HG02943 (cell line): ENCODE data around the gene AR.

ENCODE experiments used
- ATAC-seq: cut with Tn5 transposase; IDR thresholded peaks from one replicate; pipeline ENCODE4 v1.9.1; 2021; ENCODE audit warnings: mild to moderate bottlenecking, low read depth, moderate library complexity; ENCODE audit not compliant: unreplicated experiment

Gene AR

DNA sequence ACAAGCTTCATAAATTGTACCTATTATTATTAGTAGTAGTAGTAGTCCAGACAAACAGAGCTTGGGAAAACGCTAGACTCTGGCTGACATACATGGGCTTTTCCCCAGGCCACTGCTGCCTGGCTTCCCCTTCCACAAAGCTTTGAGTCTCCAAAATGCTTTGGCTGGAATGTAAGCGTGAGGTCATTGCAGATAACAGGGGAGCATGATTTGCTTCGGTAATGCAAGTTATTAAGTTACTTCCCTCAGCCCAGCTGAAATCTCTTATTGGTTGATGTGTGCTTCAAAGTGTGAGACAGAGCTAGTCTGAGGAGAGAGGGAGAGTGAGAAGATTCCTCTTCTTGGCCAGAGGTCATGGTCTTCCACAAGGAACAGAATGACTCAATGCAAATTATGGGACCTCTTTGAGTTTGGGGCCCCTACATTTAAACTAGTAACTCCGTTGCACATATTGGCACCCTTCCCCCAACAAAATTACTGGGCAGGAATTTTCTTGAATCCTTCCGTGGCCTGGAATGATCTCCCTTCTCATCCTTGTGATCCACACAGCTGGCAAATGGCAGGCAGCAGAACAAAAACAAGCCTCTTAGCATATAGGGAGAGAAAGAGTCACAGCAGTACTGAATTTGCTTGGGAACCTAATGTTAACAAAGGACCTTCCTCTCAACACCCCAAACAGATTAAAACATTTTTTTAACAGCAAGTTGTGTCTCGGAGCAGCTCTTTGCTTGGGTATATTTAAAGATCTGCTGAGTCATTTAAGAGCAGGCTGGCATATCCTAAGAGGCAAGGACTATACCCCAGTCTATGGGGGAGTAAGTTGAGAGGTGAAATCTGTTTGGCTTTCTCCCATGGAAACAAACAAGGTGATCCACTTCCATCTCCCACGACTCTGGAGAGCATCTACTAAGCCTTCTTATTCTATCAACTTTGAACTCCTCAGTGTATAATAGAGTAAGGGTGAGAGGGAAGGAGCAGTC is 19.9 kb downstream of the AR start:
- ATAC-seq, result no peak

DNA sequence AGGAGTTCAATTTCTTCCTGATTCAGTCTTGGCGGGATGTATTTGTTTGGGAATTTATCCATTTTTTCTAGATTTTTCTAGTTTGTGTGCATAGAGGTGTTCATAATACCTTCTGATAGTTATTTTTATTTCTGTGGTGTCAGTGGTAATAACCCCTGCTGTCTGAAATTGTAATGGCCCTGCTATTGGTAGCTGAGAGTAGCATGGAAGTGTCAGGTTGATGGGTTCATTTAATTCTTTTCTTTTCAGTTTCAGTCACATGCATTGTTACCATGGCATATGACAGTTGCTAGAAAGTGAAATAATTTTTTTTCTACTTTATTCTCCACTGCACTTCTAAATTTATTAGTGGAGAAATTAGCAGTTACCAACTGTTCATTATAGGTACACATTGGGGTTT is 20.7 kb downstream of the AR start:
- no peak for ATAC-seq

DNA sequence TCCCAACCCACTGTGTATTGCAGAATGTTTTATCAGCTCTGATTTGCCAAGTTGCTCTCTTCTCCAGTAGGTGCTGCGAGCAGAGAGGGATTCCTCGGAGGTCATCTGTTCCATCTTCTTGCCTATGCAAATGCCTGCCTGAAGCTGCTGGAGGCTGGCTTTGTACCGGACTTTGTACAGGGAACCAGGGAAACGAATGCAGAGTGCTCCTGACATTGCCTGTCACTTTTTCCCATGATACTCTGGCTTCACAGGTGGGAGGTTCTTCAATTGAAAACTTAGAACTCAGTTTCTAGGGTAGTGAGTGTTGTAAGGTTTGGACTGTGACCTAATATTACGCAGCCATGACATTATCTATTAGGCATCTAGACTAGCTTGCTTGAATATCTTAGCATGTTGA is 24.9 kb downstream of the AR start:
- ATAC-seq, result no peak

DNA sequence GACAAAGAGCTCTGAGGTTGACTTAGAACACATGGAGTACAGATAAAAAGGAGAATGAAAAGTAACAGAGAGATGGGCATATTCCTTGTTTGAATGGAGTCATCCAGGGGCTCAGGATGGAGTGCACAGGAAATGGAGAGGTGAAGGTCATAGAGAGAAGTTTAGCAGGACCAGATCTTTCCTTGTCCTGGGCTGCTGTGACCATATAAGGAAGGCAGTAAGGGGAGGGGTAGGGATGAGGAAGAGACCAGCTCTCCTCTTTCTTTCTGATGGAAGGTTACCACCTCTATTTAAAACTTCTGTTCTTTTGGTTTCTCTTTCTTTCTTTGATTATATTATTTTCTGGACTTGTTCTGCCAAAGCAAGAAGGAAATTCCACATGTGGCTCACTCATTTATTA is 27.0 kb downstream of the AR start:
- ATAC-seq, result no peak

DNA sequence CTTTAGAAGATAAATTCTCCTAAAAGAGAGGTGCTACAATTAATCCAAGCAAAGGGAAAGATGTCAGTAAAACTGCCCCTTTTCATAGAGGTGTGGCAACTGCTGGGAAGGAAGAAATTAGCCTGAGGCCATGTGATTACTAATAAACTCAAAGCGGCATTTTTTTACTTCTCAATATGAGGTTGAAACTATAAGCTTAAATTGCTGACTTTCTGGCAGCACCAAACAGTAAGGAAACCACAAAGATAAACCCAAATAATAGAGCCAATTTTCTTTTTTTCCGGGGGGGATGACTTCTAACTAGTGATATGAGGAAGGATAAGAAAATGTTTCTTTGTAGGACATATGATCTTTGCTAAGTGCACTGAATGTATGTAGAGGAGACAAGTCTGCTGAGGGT is 30.9 kb downstream of the AR start:
- ATAC-seq, result no peak

DNA sequence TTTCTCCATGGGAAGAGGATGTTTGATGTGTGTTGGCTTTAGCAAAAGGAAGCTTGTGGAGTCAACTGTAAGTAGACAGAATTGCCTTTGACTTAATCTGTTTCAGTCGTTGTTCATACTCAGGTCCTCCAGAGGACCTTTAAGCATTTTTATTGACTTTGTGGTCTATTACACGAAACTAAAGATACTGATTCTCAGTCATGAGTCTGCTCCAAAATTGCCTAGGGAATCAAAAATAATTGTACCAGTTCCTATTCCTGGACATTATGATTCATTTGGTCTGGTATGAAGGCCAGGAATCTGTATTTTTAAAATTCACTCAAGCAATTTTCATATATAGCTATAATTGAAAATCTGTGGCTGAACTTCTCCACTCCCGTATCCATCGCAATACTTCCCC is 38.6 kb downstream of the AR start:
- no peak for ATAC-seq

DNA sequence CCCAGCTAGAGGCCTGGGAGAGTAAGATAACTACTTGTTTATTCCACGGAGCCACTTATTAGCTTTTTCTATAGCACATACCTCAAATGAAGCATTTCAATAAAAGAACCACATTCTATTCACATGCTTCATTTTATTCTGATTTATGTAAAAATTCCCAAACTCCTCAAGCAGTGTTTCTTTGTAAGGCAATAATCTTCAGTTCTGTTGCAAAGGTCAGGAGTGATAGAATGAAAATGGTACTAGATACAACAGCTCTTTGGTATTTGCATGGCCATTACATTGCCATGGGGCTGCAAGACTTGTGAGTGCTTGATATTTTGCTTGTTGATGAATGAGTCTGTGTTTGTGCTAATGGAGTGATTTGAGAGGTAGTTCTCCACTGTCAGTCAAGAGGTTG is 39.4 kb downstream of the AR start:
- ATAC-seq, result no peak

DNA sequence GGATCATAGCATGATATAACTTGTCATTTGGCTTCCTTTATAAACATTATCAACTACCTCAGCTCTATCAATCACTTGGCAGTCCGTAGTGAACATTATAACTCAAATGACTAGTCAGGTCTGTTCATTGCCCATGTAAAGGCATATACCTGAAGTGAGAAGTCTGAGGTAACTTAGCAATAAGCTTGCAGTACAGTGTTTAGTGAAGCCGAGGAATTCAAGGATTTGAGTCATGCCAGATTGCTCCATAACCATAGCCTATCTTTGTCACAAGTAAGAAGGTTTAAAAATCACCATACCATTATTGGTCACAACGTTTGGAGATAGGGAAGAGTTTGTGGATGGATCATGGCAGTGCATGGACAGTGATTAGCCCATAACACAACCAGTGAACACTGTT is 41.6 kb downstream of the AR start:
- no peak for ATAC-seq

DNA sequence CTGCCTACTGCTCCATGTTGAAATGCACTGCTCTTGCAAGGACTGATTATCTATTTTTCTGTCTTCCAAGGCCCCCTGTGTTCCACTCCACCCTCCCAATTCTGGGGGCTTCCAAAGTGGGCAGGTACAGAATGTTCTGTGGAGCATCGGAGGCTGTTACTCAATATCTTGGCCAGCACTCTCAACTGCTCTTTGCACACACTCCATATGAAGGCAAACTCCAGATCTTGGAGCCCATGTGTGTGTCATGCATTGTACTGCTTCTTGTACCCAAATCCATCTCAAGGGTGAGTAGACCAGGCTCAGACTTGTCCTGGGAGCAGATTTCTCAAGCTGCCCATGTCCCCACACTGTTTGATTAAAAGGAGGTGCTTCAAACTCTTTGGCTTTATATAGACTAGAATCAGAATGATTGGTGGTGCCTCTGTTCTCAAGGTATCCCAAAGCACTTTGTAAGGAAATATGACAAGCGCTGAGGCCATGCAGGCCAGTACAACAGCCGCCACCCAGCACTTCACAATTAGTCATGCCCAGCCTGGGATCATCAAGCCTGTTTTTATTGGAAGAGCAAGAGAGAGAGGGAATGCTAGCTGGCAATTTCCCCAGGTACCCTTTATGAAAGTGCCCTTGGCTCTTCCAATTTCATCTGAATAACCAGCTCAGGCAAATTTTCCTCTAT is 44.3 kb downstream of the AR start:
- no peak for ATAC-seq

DNA sequence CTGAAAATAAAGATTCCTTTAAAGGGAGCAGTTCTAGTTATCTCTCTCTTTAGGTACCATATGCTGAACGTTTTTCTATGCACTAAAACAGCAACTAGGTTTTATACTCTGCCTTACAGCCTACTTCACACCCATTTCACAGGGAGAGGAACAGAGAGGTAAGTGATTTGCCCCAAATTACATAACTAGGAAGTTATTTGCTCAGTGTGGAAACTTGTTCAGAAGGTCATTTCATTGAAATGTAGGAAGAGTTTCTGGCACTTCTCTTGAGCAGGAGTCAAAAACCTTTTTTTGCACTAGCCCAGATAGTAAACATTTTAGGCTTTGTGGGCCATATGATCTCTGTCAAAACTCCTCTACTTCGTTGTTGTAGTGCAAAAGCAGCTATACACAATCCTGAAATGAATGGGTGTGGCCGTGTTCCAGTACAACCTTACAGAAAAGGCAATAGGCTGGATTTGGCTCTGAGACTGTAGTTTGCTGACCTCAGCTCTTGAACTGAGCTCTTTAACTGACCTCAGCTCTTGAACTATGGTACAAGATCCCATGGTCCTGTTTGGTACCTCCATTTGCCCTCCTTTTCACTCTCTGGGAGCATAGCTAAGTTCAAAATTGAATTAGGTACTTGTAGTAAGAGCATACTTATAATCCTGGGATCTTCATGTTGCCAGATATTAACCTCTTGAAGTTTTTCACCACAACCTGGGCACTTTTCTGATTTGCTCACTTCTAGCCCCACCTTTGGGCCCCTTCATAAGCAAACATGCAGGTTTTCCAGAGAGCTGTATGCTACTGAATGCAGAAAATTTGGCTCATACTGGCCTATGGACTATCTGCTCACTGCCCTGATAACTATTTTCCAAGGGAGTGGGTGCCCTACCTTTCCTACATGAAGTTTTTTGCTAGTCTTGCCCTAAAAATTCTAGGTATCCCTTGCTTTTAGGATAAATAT is 53.3 kb downstream of the AR start:
- no peak for ATAC-seq

DNA sequence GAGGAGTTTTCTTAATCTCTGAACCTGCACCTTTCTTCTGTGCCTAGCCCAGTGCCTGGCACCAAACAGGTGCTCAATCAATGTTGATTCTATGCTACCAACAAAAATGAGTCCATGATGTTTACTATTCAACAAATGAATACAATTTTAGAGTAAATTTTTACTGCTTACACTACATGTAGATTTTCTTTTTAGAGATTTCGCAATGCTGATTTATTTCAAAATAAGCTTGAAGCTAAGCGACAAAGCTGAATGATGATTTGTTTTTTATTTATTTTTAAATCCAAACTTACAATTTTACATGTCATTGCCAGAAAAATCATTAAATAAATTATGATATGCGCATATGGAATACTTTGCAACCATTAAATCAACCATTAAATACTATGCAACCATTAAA is 55.7 kb downstream of the AR start:
- ATAC-seq, result no peak

DNA sequence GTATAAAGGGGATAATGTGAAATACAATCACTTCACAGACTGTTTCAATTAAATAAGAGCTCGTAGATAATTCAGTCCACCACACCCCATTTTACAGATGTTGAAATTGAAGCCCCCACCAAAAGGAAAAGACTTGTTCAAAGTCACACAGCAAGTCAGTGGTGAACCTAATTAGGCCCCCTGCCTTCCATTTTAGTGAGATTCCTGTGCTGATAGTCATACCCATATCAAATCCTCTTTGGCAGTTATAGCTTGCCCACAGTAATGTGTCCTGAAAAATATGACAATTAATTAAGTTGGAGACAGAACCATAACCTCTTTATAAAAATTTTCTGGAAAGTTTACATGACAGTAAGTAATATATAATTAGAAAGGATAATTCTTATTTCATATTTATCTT is 58.0 kb downstream of the AR start:
- no peak for ATAC-seq

DNA sequence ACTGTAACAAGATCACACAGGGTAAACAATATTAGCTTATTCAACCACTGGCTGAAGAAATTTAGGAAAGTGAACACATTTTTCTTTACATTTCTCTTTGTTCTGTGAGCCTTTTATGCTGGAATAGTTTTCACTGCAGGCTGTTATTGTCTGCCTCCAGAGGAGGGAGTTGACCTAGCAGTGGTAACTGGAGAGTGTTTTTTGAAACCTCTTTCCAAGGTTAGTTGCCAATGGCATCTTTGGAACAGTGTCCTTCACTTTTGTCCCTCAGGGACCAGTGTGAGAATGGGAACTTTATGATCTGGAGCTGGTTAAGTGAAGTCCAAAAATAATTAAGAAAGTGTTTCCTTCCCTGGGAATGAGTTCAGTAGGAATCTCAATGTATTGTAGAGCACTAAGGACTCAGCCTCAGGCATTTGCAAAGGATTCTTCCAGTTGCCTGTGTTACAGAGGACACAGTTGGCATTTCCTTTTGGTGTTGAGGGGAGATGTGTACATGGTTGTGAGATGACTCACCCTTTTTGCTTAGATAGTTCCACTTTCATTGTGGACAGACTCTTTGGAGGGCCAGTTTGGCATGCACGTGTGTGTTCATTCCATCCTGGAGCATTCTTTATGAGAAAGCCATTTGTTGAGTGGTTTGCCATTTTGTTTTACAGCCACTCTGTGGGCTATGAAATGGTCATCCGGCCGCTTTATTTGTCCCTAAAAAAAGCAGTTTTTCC is 61.3 kb downstream of the AR start:
- peak; percentile 87 for ATAC-seq

DNA sequence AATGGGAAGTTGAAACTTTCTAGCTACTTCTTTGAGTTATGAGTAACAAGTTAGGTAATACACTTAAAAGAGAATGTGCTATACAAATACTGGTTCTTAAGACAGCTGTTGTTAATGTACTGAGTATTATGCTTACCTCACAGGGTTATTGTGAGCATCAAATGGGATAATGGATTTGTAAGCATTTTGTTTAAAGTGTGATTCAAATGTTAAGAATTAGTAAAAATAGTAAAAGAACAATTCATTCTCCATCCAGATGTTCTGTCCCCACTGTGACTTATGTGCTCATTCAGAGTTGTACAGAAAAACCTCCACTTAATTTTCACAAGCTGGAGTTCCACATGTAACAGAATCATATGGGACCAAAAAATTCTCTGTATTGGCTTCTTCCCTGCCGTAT is 63.6 kb downstream of the AR start:
- ATAC-seq, result no peak

DNA sequence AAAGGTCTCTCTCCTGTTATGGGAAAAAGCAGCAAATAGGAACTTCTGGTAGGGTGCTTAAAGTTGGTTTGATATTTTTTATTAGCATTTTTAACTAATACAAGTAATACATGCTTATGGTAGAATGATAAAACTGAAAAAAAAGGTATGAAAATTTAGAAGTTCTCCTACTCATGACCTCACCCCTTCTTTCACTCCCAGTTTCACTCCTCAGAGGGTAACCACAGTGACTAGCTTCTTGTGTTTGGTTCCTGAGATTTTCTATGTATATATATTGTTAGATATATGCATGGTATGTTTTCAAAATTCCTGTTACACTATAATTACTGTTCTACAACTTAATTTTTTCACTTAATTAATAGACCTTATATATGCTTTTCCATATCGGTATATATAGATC is 66.5 kb downstream of the AR start:
- ATAC-seq, result no peak

DNA sequence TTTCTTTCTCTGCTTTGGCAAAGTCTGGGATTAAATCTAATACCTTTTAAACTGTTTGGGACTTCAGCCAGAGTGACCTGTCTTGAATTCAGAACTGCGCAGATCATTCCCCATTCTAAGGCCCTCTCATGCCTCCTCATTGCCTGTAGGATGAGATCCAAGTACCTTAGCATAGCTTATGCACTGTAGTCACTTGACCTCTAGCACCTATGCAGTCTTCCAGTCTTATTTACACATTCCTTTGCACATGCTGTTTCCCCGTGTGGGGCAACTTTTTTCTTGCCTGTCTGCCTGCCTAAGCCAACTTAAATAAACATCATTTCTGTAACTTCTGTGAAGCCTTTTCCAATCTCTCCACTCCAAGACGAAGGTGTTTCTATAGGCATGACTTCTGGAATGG is 68.4 kb downstream of the AR start:
- ATAC-seq, result no peak

DNA sequence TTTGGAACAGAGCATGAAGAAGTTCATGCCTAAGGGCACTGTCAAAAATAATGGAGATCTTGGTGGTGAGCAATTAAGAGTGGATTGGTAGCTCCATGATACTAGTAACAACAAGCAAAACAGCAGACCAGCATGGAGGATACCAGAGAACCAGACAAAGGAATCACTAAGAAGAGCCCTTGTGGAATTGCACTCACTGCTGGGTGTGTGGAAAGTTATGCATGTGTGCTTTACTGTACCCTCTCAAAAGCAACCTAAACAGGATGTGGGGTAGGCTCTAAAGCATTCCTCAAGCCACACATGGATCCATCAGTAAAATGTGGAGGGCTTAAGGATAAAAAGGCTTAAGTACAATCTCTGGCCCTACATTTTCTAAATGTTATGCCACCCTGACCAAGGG is 69.5 kb downstream of the AR start:
- ATAC-seq, result no peak

DNA sequence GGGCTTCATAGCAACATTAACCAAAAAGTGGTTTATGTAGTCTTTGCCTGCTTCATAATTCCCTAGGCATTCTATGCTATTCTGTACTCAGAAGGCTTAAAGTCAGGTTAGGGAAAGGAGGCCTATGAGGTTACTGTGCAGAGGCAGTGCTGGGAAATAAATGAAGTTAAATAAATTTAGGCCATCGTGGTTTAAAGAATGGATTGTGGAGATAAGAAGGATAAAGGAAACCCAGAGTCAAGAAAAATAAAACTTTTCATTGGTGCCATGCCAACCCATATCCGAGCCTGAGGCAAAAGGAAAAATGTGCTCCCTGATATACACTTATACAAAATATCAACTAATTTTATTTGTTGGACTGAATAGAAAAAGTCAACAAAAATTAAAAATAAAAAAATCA is 70.2 kb downstream of the AR start:
- ATAC-seq, result no peak

DNA sequence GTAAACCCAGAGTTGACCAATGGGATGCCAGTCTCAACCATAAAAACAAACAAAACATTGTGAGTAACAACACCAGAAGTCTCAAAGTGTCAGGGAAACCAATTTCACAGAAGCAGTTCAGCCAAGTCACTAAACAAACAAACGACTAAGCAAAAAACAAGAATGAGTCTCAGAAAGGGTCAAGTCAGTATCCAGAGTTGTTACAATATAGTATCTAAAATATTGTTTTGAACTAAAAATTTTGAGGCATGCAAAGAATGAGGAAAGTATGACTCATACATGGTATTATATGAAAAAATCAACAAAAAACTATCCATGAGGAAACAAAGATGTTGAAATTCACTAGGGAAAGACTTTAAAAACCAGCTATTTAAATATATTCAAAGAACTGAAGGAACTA is 70.6 kb downstream of the AR start:
- no peak for ATAC-seq

DNA sequence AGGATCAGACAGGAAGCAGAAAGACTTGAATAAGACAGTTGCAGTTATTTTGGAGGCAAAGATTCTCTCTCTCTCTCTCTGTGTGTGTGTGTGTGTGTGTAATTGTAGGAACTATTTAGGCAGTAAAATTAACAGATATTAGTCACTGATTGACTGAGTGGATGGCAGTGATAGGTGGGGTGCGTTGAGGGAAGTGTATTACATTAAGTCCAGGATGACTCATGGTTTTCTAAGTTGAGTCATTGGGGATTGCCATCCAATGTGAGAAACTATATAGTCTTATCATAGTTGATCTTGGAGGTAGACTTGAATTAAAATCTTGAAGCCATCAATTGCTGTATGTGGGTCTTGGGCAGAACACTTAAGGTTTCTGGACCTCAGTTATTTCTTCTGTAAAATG is 75.4 kb downstream of the AR start:
- peak; percentile 75 for ATAC-seq
